GM12801 (cell line): ENCODE results near the gene ODF2.

Experiments used
- TF ChIP-seq, protein P1 (sequence below): IDR thresholded peaks from one replicate; pipeline ENCODE4 v1.5.1; 2011; ENCODE audit warnings: control low read depth; ENCODE audit not compliant: insufficient read length; ENCODE audit errors: extremely low read depth

The ODF2 gene

DNA sequence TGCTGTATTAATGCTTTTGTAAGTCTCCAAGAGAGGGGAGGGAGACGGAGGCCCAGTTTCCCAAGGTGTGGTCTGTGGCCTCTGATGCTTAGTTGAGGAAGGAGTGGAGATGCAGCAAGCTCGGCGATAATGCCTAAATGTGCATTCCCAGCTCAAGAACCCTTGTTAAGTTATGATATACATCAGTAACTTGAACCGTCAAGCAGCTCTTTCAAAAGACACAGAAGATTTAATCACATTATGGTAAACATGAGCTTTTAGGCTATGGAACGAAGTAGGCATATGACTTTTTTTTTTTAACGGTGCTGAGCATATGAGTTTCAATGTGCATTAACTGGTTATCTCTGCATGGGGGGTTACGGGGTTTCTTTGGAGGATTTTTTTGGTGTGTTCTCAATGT, 26.4 kb downstream of the ODF2 start:
- TF ChIP-seq, protein P1, sequence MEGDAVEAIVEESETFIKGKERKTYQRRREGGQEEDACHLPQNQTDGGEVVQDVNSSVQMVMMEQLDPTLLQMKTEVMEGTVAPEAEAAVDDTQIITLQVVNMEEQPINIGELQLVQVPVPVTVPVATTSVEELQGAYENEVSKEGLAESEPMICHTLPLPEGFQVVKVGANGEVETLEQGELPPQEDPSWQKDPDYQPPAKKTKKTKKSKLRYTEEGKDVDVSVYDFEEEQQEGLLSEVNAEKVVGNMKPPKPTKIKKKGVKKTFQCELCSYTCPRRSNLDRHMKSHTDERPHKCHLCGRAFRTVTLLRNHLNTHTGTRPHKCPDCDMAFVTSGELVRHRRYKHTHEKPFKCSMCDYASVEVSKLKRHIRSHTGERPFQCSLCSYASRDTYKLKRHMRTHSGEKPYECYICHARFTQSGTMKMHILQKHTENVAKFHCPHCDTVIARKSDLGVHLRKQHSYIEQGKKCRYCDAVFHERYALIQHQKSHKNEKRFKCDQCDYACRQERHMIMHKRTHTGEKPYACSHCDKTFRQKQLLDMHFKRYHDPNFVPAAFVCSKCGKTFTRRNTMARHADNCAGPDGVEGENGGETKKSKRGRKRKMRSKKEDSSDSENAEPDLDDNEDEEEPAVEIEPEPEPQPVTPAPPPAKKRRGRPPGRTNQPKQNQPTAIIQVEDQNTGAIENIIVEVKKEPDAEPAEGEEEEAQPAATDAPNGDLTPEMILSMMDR = no peak

DNA sequence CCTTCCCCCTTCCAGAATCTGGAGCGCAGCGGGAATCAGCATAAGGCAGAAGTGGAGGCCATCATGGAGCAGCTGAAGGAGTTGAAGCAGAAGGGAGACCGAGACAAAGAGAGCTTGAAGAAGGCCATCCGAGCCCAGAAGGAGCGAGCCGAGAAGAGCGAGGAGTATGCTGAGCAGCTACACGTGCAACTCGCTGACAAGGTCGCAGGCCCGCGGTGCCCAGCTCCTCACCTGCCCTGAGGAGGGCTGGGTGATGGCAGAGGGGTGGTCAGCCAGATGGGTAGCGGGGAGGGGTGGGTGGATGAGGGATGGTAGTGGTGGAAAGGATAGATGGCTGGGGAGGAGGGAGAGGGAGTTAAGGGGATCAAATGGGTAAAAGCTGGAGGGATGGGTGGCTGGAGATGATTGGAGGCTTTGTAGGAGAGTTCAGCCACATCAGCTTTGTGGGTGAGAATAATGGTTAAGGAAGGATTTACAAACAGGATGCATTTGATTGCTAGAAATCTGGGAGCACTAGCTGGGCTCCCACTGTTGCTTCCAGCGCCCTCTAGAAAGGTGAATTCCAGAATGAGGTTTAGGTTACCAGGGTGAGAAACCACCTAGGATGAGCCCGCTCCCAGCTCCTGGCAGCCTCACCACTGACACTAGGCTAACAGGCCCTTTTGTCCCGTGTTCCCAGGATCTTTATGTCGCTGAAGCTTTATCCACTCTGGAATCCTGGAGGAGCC, 29.0 kb downstream of the ODF2 start:
- TF ChIP-seq, protein P1 = no peak

DNA sequence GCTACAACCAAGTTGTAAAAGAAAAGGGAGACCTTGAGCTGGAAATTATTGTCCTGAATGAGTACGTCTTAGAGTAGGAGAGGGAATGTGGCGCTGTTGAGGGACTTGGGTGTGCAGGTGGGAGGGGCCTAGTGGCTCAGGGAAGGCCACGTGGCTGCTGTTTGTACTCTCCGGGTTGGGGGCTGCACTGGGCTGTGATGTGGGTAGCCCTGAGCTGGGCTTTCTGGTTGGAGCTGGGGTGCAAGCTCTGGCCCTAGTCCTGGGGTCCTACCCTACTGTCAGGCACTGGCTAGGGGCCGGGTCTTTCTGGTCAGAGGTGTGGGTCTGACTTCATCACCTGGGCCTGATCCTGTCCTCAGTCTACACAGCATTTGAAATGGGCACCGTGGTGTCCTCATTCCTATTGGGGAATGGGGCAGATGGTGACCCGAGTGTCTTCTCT, 29.6 kb downstream of the ODF2 start:
- TF ChIP-seq, protein P1 = no peak

DNA sequence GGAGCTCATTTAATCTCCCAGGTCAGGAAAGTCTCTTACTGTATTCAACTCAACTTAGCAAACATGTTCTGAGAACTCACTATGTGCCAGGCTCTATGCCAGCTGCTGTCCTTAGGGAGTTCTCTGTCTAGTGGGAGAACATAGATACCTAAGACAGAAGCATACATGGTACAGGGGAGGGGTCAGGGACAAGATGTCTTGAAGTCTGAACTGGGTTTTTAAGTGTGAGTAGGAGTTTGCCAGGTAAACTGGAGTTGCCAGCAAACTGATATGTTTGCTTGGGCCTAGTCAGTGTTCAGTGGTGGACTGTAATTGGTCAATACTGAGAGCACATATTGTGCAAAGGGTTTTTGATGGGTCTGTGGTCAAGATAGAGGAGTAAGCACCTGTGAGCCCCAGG, 30.4 kb downstream of the ODF2 start:
- TF ChIP-seq, protein P1 = no peak

DNA sequence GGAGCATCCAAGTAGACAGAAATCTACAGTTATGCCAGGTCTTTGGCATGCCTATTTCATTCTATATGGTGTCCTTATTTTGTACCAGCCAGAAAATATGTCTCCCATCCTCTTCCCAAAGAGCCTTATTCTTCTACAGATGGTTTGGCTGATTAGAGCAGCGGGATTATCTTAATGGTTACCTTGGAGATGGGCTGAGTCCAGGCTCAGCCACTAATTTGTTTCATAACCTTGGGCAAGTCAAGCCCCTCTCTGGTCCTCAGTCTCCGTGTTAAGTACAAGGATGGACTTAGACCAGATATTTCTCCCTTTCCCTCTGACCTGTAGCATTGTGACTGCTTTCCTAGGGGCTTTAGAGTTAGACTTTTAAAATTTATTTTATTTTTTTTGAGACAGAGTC, 37.6 kb downstream of the ODF2 start:
- TF ChIP-seq, protein P1 = no peak

DNA sequence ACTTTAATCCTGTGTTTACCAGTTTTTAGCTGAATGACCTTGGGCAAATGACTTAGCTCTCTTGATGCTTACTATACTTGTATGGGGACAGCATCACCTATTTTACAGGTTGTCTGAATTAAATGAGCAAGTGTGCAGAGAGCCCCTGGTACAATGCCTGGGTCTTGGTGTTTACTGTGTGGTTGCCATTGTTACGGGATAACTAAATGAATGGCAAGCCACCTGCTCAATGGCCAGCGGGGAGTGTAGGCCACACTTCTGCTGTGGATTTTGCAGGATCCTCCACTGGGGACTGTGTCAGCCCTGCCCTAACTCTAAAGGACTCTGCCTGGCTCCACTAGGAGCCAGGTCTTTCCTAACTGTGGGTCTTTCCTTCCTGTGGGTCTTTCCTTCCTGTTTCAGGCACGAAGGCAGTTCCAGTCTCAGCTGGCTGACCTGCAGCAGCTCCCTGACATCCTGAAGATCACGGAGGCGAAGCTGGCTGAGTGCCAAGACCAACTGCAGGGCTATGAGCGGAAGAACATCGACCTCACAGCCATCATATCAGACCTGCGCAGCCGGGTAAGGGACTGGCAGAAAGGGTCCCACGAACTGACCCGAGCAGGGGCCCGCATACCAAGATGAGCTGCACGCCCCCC, 38.4 kb downstream of the ODF2 start:
- TF ChIP-seq, protein P1 = no peak

DNA sequence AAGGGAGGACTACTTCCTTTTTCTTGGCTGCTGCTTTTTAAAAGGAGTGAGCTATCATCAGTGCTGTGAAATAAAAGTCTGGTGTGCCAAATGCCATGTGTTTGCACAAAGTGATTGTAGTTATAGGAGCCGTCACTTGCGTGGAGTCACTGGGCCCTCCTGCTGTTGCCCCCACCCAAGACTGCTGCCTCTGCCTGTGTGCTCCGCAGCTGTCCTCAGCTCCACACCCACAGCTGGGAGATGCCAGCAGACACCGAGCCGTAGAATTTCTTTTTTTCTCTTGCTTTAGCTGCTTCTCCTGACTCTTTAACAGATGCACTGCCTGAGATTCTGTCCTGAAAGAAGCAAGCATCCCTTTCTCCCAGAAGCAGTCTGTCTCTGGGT, 38.9 kb downstream of the ODF2 start:
- TF ChIP-seq, protein P1 = no peak
